Pancreas (tissue), 10 donors: Measurements from ENCODE around the gene USP48. TPM values are rescaled to one million over a fixed set of nuclear protein-coding genes. Genes with fewer than 3 reads are reported as not detected.

ENCODE experiments used
- ATAC-seq, 4 donors: fragments of 200-7000 bp; cut with Tn5 transposase; one replicate each; pipeline versions ENCODE4 v1.8.0 to v1.9.1; 2020; ENCODE audit warnings: mild to moderate bottlenecking in 4 of 4, moderate library complexity in 4 of 4
- DNase-seq, 6 donors: peaks; one replicate each; pipeline ENCODE4 v3.0.0-alpha.2; 2020
- FAIRE-seq: peaks from 2 replicates; lab custom pipeline; 2012; peaks lifted over from hg19 to GRCh38; lab: Jason Lieb, UNC
- H3K27ac ChIP-seq, 4 donors: fragments of 200-600 bp; sonication (generic); 1 replicate in 3 of 4; 2 replicates in 1 of 4; pipeline versions ENCODE4 v1.5.0 to v1.8.0; 2020
- H3K27me3 ChIP-seq, 4 donors: fragments of 200-600 bp; one replicate each; pipeline ENCODE4 v1.8.0; 2021
- H3K36me3 ChIP-seq, 3 donors: fragments of 200-600 bp; sonication (generic) in 1 of 3; one replicate each; pipeline versions ENCODE4 v1.5.0 to v1.8.0; 2020 to 2021
- H3K4me1 ChIP-seq, 3 donors: fragments of 200-600 bp; one replicate each; pipeline ENCODE4 v1.8.0; 2021
- H3K4me3 ChIP-seq, 4 donors: fragments of 200-600 bp; sonication (generic) in 2 of 4; one replicate each; pipeline versions ENCODE4 v1.5.0 to v1.8.0; 2020 to 2021
- H3K9me3 ChIP-seq, 4 donors: fragments of 200-600 bp; one replicate each; pipeline ENCODE4 v1.8.0; 2021
- CTCF ChIP-seq, 4 donors: fragments of 200-600 bp; sonication (generic) in 3 of 4; IDR thresholded peaks; one replicate each; pipeline versions ENCODE4 v1.5.0 to v1.8.0; 2021; ENCODE audit warnings: antibody characterized with exemption in 4 of 4
- WGBS, 2 donors: extraction: QIAGEN DNeasy Blood & Tissue Kit; methylation state at CpG; one replicate each; pipeline ENCODE4 v1.1.7; 2013; 5-methylcytosine and 5-hydroxymethylcytosine counted together
- intact Hi-C, 3 donors: fragments of 100-400 bp; cut with DNase I; formaldehyde crosslinking; loops; one replicate each; pipeline versions ENCODE4 v1.11.1 to v1.14.2; 2022
- polyA plus RNA-seq, 2 donors: library from polyadenylated mRNA; stranded (reverse); fragments of 200-250 nt; gene quantifications; one replicate each; pipeline ENCODE4 v1.2.3, GENCODE V29; 2013
- total RNA-seq, 6 donors: library from RNA; stranded (reverse); fragmentation: NEBNext Ultra II Directional in 4 of 6; extraction: Animal tissue kit (Norgen Biotek cat#: 25700) in 4 of 6; gene quantifications; one replicate each; pipeline versions ENCODE4 v1.2.1 to v1.2.4, GENCODE V29; 2021 to 2023
- donor health status: healthy with polysubstance abuse.
- donor health status: DM: no; HTN: no; CAD: no; lungs with moderate emphysema.
- donor health status: DM: no; HTN: no; CAD: no.
- donor health status: control.
- donor health status: control.
- donor health status: Bipolar disorder and iron deficiency.
- donor health status: DM: yes; HTN: yes; CAD: no.
- donor health status: DM: no; HTN: no; CAD: no.
- donor health status: DM: no; HTN: no; CAD: no.
- donor health status: DM: yes; HTN: yes; CAD: no.

The USP48 gene
- total and polyA plus RNA-seq, 8 donors, result 14.9 to 30.6 (median 25.9) TPM

GRCh38 chr1:21666576-21667320, 116.2 kb downstream of the USP48 start:
- no peak overlapping the region for H3K27ac ChIP-seq
- 69 to 71% methylated on average over 22 of the region's 22 CpGs for WGBS, 2 donors
- intact Hi-C loops, result no loop called here
- no peaks in the 10 kb centered on the region for H3K27me3 ChIP-seq
- H3K4me1 ChIP-seq, result peaks cover 9 to 17% (median 16%) of the 10 kb centered on the region in 3 donors
- no peaks in the 10 kb centered on the region for H3K36me3 ChIP-seq
- TF ChIP-seq CTCF (IDR thresholded peaks at IDR 0.05), result no peak
- DNase-seq, result no peak
- peak in 2 of 4 donors; percentile 9 to 28 for ATAC-seq
- H3K4me3 ChIP-seq, result no peak overlapping the region
- no peaks in the 10 kb centered on the region for H3K9me3 ChIP-seq
- FAIRE-seq, result no peak

- no peaks in the 10 kb centered on the region for H3K36me3 ChIP-seq
- TF ChIP-seq CTCF (IDR thresholded peaks at IDR 0.05), result no peak
- no peak overlapping the region for H3K4me3 ChIP-seq
- peaks cover 9 to 17% (median 16%) of the 10 kb centered on the region in 3 donors for H3K4me1 ChIP-seq
- no peaks in the 10 kb centered on the region for H3K27me3 ChIP-seq
- H3K27ac ChIP-seq, result no peak overlapping the region
- DNase-seq, result peak in 1 of 6 donors; percentile 11
- no peak for FAIRE-seq
- 77 to 82% methylated on average over 8 of the region's 8 CpGs for WGBS, 2 donors
- intact Hi-C loops, result no loop called here
- H3K9me3 ChIP-seq, result no peaks in the 10 kb centered on the region
- ATAC-seq, result no peak
Measured at GRCh38 chr1:21665711-21666575, 117.0 kb downstream of the USP48 start.

GRCh38 chr1:21664806-21665588, 118.0 kb downstream of the USP48 start:
- TF ChIP-seq CTCF (IDR thresholded peaks at IDR 0.05), result no peak
- H3K9me3 ChIP-seq, result no peaks in the 10 kb centered on the region
- H3K4me3 ChIP-seq, result no peak overlapping the region
- H3K36me3 ChIP-seq, result no peaks in the 10 kb centered on the region
- H3K27me3 ChIP-seq, result no peaks in the 10 kb centered on the region
- peak in 1 of 6 donors; percentile 5 for DNase-seq
- H3K4me1 ChIP-seq, result peaks cover 9 to 17% (median 16%) of the 10 kb centered on the region in 3 donors
- FAIRE-seq, result no peak
- H3K27ac ChIP-seq, result no peak overlapping the region
- intact Hi-C loops, result loop anchor here in 1 of 3 donors (5.0 kb wide), 1 partner anchor 158 kb away; the partner anchor contains the start of gene ALPL
- no peak for ATAC-seq
- 80 to 84% methylated on average over 10 of the region's 10 CpGs for WGBS, 2 donors

GRCh38 chr1:21663951-21664805, 118.8 kb downstream of the USP48 start:
- no peak for TF ChIP-seq CTCF (IDR thresholded peaks at IDR 0.05)

More at GRCh38 chr1:21663951-21664805, 118.8 kb downstream of the USP48 start:
- peaks cover 12 to 17% (median 16%) of the 10 kb centered on the region in 3 donors for H3K4me1 ChIP-seq
- no peaks in the 10 kb centered on the region for H3K9me3 ChIP-seq
- intact Hi-C loops, result loop anchor here in 1 of 3 donors (5.0 kb wide), 1 partner anchor 157 kb away; the partner anchor contains the start of gene ALPL
- H3K27me3 ChIP-seq, result no peaks in the 10 kb centered on the region
- H3K36me3 ChIP-seq, result no peaks in the 10 kb centered on the region
- H3K27ac ChIP-seq, result no peak overlapping the region
- peak in 2 of 6 donors; percentile 13 to 19 for DNase-seq
- no peak for ATAC-seq
- FAIRE-seq, result no peak
- 73 to 77% methylated on average over 16 of the region's 16 CpGs for WGBS, 2 donors
- no peak overlapping the region for H3K4me3 ChIP-seq
